Hepatocyte (in vitro differentiated cells): Measurements from ENCODE around the gene RMP24.

Experiments used
- DNase-seq: peaks from one replicate; pipeline ENCODE4 v3.0.0-alpha.2; 2016; ENCODE audit warnings: low spot score
- H2AFZ ChIP-seq: fragments of 200-600 bp; sonication (generic); 2 replicates; pipeline ENCODE4 v1.6.0; 2016; ENCODE audit warnings: antibody characterized with exemption, mild to moderate bottlenecking
- H3K27ac ChIP-seq: fragments of 200-600 bp; sonication (generic); 2 replicates; pipeline ENCODE4 v1.5.1; 2016; ENCODE audit warnings: mild to moderate bottlenecking
- H3K27me3 ChIP-seq: fragments of 200-600 bp; sonication (generic); 2 replicates; pipeline ENCODE4 v1.6.1; 2016
- H3K36me3 ChIP-seq: fragments of 200-600 bp; sonication (generic); replicated peaks from 2 replicates; pipeline ENCODE4 v1.5.1; 2016; ENCODE audit warnings: low read depth; ENCODE audit not compliant: insufficient read depth
- H3K4me1 ChIP-seq: fragments of 200-600 bp; sonication (generic); 2 replicates; pipeline ENCODE4 v1.5.1; 2016; ENCODE audit warnings: mild to moderate bottlenecking, moderate library complexity; ENCODE audit not compliant: insufficient read depth
- H3K4me2 ChIP-seq: fragments of 200-600 bp; sonication (generic); 2 replicates; pipeline ENCODE4 v1.6.0; 2016
- H3K4me3 ChIP-seq: fragments of 200-600 bp; sonication (generic); 2 replicates; pipeline ENCODE4 v1.5.1; 2016; ENCODE audit warnings: mild to moderate bottlenecking
- H3K79me2 ChIP-seq: fragments of 200-600 bp; sonication (generic); 2 replicates; pipeline ENCODE4 v1.6.0; 2017; ENCODE audit warnings: mild to moderate bottlenecking
- H3K9me2 ChIP-seq: fragments of 200-600 bp; sonication (generic); replicated peaks from 2 replicates; pipeline ENCODE4 v1.6.0; 2017; ENCODE audit warnings: mild to moderate bottlenecking; ENCODE audit not compliant: insufficient read depth
- H3K9me3 ChIP-seq: fragments of 200-600 bp; sonication (generic); 2 replicates; pipeline ENCODE4 v1.5.1; 2016; ENCODE audit warnings: low read depth, mild to moderate bottlenecking
- H4K20me1 ChIP-seq: fragments of 200-600 bp; sonication (generic); 2 replicates; pipeline ENCODE4 v1.6.0; 2016; ENCODE audit warnings: mild to moderate bottlenecking; ENCODE audit not compliant: insufficient read depth, poor library complexity, severe bottlenecking
- CTCF ChIP-seq: fragments of 200-600 bp; sonication (generic); IDR thresholded peaks from 2 replicates; pipeline ENCODE4 v1.5.1; 2016; ENCODE audit warnings: antibody characterized with exemption, mild to moderate bottlenecking; ENCODE audit not compliant: poor library complexity
- EZH2 ChIP-seq: fragments of 200-600 bp; sonication (generic); IDR thresholded peaks from 2 replicates; pipeline ENCODE4 v1.6.1; 2016; ENCODE audit warnings: antibody characterized with exemption, mild to moderate bottlenecking, borderline replicate concordance
- EZH2phosphoT487 ChIP-seq: fragments of 200-600 bp; sonication (generic); IDR thresholded peaks from one replicate; pipeline ENCODE4 v1.6.1; 2018; ENCODE audit warnings: antibody characterized with exemption, mild to moderate bottlenecking, low read depth, moderate library complexity; ENCODE audit not compliant: unreplicated experiment, severe bottlenecking
- WGBS: methylation state at CpG from one replicate; pipeline ENCODE4 v1.1.6; 2016; ENCODE audit warnings: low lambda C conversion rate; ENCODE audit errors: missing lambda C conversion rate; 5-methylcytosine and 5-hydroxymethylcytosine counted together

The RMP24 gene

GRCh38 chr18:35949090-35949489, 23.4 kb upstream of the RMP24 start:
- H3K9me2 ChIP-seq = no peaks in the 10 kb centered on the region
- no peaks in the 10 kb centered on the region for H3K36me3 ChIP-seq
- WGBS = 68% methylated on average over 6 of the region's 6 CpGs
- no peaks in the 10 kb centered on the region for H3K9me3 ChIP-seq
- TF ChIP-seq CTCF = no peak
- no peak for TF ChIP-seq EZH2
- no peak for TF ChIP-seq EZH2phosphoT487
- H3K4me1 ChIP-seq = peaks cover 4% of the 10 kb centered on the region
- peaks cover 6% of the 10 kb centered on the region for H3K27me3 ChIP-seq
- H3K4me3 ChIP-seq = no peak overlapping the region
- H2AFZ ChIP-seq = no peak overlapping the region
- H3K79me2 ChIP-seq = no peaks in the 10 kb centered on the region
- H3K27ac ChIP-seq = no peak overlapping the region
- no peak overlapping the region for H3K4me2 ChIP-seq
- DNase-seq = no peak
- no peaks in the 10 kb centered on the region for H4K20me1 ChIP-seq

GRCh38 chr18:35949903-35950627, 22.4 kb upstream of the RMP24 start:
- Histone ChIP-seq H3K9me3 (no peaks in the 10 kb centered on the region), H3K4me1 (peaks cover 4% of the 10 kb centered on the region), H2AFZ (peak overlapping the region; percentile 84), H3K79me2 (no peaks in the 10 kb centered on the region), H3K36me3 (no peaks in the 10 kb centered on the region), H3K27me3 (peaks cover 6% of the 10 kb centered on the region), H3K4me2 (peak overlapping the region; percentile 99), H3K27ac (no peak overlapping the region), H3K9me2 (no peaks in the 10 kb centered on the region), H3K4me3 (peak overlapping the region; percentile 77), H4K20me1 (no peaks in the 10 kb centered on the region)
- no peak for TF ChIP-seq EZH2phosphoT487
- peak; percentile 90 for TF ChIP-seq CTCF
- no peak for TF ChIP-seq EZH2
- peak; percentile 82 for DNase-seq
- WGBS = 2% methylated on average over 45 of the region's 54 CpGs

GRCh38 chr18:35950628-35950982, 21.9 kb upstream of the RMP24 start:
- Histone ChIP-seq H3K79me2 (no peaks in the 10 kb centered on the region), H3K9me2 (no peaks in the 10 kb centered on the region), H3K4me3 (no peak overlapping the region), H3K4me2 (peak overlapping the region; percentile 99), H3K9me3 (no peaks in the 10 kb centered on the region), H3K4me1 (peaks cover 4% of the 10 kb centered on the region), H3K27me3 (peaks cover 6% of the 10 kb centered on the region), H3K27ac (no peak overlapping the region), H2AFZ (peak overlapping the region; percentile 84), H3K36me3 (no peaks in the 10 kb centered on the region), H4K20me1 (no peaks in the 10 kb centered on the region)
- TF ChIP-seq EZH2 (no peak), CTCF (no peak), EZH2phosphoT487 (no peak)
- WGBS = 28% methylated on average over 6 of the region's 6 CpGs
- DNase-seq = no peak
